BJ (cell line): ENCODE measurements around the gene LRRC49. TPM values are rescaled to one million over a fixed set of nuclear protein-coding genes. Genes with fewer than 3 reads are reported as not detected.

Experiments used
- CTCF ChIA-PET: fragments of 350-600 bp; formaldehyde crosslinking; extraction: SDS; loops from one replicate; lab custom pipeline; 2021; ENCODE audit warnings: antibody characterized with exemption, inconsistent platforms; lab: Yijun Ruan, JAX
- POLR2A ChIA-PET: fragments of 300-600 bp; sonication (Branson Sonifier 250); formaldehyde crosslinking; extraction: SDS; loops from one replicate; lab custom pipeline; 2021; ENCODE audit warnings: antibody characterized with exemption; lab: Charles Lee
- DNase-seq: peaks from one replicate; pipeline ENCODE4 v3.0.0-alpha.2; 2011; ENCODE audit warnings: low read depth
- H3K27me3 ChIP-seq: 2 replicates; pipeline ENCODE4 v1.6.0; 2011; ENCODE audit warnings: low read length; ENCODE audit not compliant: control insufficient read depth, insufficient read depth
- H3K36me3 ChIP-seq: 2 replicates; pipeline ENCODE4 v1.5.1; 2011; ENCODE audit warnings: low read length; ENCODE audit not compliant: control insufficient read depth, insufficient read depth
- H3K4me3 ChIP-seq: 2 replicates; pipeline ENCODE4 v1.5.1; 2011; ENCODE audit warnings: low read depth, mild to moderate bottlenecking, control low read depth, low read length
- polyA plus RNA-seq: library from polyadenylated mRNA; depleted of rRNA; stranded (reverse); fragments of >200 nt; gene quantifications from 2 replicates; pipeline ENCODE4 v1.2.3, GENCODE V29; 2011
- TF ChIP-seq, protein P1 (sequence below): IDR thresholded peaks from 2 replicates; pipeline ENCODE4 v1.5.1; 2011; ENCODE audit warnings: low read depth, mild to moderate bottlenecking, control low read depth, inconsistent platforms, low read length, moderate library complexity; ENCODE audit not compliant: insufficient read depth

Gene LRRC49
- polyA plus RNA-seq, 1 experiment, result 6.2 TPM

DNA sequence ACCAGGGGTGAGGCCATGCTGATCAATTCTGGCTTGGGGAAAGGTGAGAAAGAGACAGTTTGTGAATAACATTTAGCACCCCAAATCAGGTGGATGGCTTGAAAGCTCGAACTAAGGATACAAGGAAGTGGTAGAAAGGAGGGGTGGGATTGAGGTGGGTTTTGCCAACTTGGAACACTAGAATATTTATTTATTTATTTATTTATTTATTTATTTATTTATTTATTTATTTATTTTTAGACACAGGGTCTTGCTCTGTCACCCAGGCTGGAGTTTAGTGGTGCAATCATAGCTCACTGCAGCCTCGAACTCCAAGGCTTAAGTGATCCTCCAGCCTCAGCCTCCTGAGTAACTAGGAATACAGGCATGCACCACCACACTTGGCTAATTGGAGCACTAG is 191.6 kb downstream of the LRRC49 start:
- DNase-seq, result no peak
- ChIA-PET CTCF (interaction anchor here (1.3 to 1.8 kb wide), 2 partner anchors 9 to 18 kb away, joined by 5 to 8 read pairs; no protein-coding TSS in a partner anchor), POLR2A (no interaction called here)
- TF ChIP-seq, protein P1, sequence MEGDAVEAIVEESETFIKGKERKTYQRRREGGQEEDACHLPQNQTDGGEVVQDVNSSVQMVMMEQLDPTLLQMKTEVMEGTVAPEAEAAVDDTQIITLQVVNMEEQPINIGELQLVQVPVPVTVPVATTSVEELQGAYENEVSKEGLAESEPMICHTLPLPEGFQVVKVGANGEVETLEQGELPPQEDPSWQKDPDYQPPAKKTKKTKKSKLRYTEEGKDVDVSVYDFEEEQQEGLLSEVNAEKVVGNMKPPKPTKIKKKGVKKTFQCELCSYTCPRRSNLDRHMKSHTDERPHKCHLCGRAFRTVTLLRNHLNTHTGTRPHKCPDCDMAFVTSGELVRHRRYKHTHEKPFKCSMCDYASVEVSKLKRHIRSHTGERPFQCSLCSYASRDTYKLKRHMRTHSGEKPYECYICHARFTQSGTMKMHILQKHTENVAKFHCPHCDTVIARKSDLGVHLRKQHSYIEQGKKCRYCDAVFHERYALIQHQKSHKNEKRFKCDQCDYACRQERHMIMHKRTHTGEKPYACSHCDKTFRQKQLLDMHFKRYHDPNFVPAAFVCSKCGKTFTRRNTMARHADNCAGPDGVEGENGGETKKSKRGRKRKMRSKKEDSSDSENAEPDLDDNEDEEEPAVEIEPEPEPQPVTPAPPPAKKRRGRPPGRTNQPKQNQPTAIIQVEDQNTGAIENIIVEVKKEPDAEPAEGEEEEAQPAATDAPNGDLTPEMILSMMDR, result no peak
- Histone ChIP-seq H3K27me3 (no peaks in the 10 kb centered on the region), H3K36me3 (no peaks in the 10 kb centered on the region), H3K4me3 (no peak overlapping the region)

- ChIA-PET CTCF (interaction anchor here (1.1 kb wide), 1 partner anchor 358 kb away, joined by 4 read pairs; no protein-coding TSS in a partner anchor), POLR2A (no interaction called here)
- TF ChIP-seq, protein P1, result no peak
- Histone ChIP-seq H3K4me3 (no peak overlapping the region), H3K36me3 (no peaks in the 10 kb centered on the region), H3K27me3 (no peaks in the 10 kb centered on the region)
- DNase-seq, result no peak
Observed at GRCh38 chr15:71085809-71086208, 193.2 kb downstream of the LRRC49 start.

DNA sequence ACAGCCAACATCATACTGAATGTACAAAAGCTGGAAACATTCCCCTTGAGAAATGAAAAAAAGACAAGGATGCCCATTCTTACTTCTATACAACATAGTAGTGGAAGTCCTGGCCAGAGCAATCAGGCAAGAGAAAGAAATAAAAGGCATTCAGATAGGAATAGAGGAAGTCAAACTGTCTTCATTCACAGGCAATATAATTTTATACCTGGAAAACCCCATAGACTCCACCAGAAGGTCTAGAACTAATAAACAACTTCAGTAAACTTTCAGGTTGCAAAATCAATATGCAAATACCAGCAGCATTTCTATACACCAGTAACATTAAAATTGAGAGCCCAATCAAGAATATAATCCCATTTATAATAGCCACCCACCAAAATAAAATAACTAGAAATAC is 195.5 kb downstream of the LRRC49 start:
- DNase-seq, result no peak
- ChIA-PET CTCF (no interaction called here), POLR2A (no interaction called here)
- TF ChIP-seq, protein P1, result no peak
- Histone ChIP-seq H3K36me3 (no peaks in the 10 kb centered on the region), H3K27me3 (no peaks in the 10 kb centered on the region), H3K4me3 (no peak overlapping the region)

- ChIA-PET CTCF (no interaction called here), POLR2A (no interaction called here)
Observed at GRCh38 chr15:71088683-71089082, 196.1 kb downstream of the LRRC49 start.

DNA sequence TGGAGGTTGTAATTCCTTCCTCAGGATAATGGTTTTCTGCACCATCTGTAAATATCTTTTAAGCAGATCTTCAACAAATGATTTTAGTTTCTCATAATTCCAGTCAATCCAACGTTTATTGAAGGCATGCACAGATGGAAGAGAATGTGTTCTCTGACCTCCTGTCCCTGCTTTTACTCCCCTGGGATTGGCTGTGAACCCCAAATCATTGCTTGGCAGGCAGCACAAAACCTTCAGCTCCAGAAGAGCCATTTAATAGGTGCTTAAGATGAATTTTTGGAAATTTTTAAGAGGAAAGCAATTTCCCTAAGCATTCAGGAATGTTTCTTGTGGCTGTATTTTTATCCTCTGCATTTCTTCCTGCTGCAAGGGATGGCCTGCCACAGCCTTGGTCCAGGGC is 197.2 kb downstream of the LRRC49 start:
- Histone ChIP-seq H3K36me3 (no peaks in the 10 kb centered on the region), H3K27me3 (no peaks in the 10 kb centered on the region), H3K4me3 (no peak overlapping the region)
- peak; percentile 62 for DNase-seq
- ChIA-PET POLR2A (no interaction called here), CTCF (no interaction called here)
- TF ChIP-seq, protein P1, result no peak

More at GRCh38 chr15:71088683-71089082, 196.1 kb downstream of the LRRC49 start:
- DNase-seq, result no peak
- TF ChIP-seq, protein P1, result no peak
- Histone ChIP-seq H3K4me3 (no peak overlapping the region), H3K27me3 (no peaks in the 10 kb centered on the region), H3K36me3 (no peaks in the 10 kb centered on the region)
